ENCODE data around the gene ZBTB2. TPM values are rescaled to one million over a fixed set of nuclear protein-coding genes. Genes with fewer than 3 reads are reported as not detected.
"Not testable (repeated sequence)": the region's sequence is repeated elsewhere in the genome, so short reads cannot be mapped to it uniquely, and the experiment has no call there.

Gene ZBTB2
- total and polyA plus RNA-seq, 2 donors (not counting 3 experiments of a cell fraction or from before 2014, with no cell fraction given): 11.8 to 13.1 TPM

DNA sequence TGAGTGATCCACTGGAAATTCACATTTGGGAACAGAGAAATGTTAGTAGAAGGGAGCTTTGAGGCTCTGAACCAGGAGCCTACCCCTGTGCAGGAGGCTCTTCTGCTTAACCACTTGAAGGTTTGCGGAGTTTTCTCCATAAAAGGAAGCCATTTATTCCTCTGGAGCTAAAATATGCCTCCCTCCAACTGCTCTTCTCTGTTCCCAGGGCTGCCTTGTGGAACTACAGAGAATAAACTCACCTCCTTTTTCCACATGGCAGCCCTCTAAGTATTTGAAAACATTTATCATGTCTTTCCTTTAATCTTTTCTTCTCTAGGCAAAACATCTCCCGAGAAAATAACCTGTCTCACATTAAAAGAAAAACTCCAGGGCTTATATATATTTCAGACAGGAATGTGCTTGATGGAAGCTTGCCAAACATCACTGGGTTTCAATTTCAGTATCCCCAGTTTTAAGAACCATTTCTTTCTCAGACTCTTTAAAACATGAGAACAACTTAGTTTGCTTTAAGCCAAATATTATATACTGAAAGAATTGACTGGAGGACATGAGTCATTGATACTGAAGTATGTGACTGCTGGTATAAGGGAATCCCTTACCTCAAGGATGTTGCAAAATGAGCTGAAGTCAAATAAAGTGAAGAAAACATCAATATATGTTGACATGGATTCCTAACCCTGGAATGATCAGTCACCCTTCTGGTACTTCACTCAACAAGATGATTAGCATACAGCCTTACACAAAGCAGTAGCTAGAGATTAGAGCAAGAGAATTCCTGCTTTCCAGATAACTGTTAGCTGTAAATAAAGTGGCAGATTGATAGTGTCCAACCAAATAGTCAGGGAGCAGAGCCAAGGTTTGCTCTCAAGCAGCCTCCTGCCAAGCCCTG, 74.0 kb downstream of the ZBTB2 start:
- no TSS peak for BruUV-seq (replicated peaks)
- Histone ChIP-seq H3K9me1 (replicated peaks; ENCODE audit: control insufficient read depth, extremely low read depth, insufficient read depth, low read length) (no peaks in the 10 kb centered on the region), H2AFZ (ENCODE audit: low read depth, low read length) (no peak overlapping the region), H3K36me3 (ENCODE audit: control insufficient read depth in 2 of 2, extremely low read depth in 1 of 2, insufficient read depth in 2 of 2, low read length in 2 of 2) (peaks cover 0 to 2% of the 10 kb centered on the region in 2 experiments), H3K79me2 (ENCODE audit: control insufficient read depth, insufficient read depth, low read length) (peaks cover 16% of the 10 kb centered on the region), H3K4me1 (ENCODE audit: control insufficient read depth, extremely low read depth, insufficient read depth, low read length) (no peaks in the 10 kb centered on the region), H3K9me3 (replicated peaks; ENCODE audit: control insufficient read depth, insufficient read depth, low read length) (no peaks in the 10 kb centered on the region), H3K27ac (ENCODE audit: insufficient read depth, low read depth, low read length) (no peak overlapping the region), H4K20me1 (replicated peaks; ENCODE audit: control insufficient read depth, extremely low read depth, insufficient read depth, low read length) (no peaks in the 10 kb centered on the region), H3K27me3 (ENCODE audit: control insufficient read depth in 2 of 2, insufficient read depth in 2 of 2, low read length in 2 of 2) (no peaks in the 10 kb centered on the region), H3K9ac (replicated peaks; ENCODE audit: extremely low read depth, insufficient read depth, low read length) (no peak overlapping the region), H3K4me2 (ENCODE audit: insufficient read depth, low read length) (no peak overlapping the region), H3K4me3 (replicated peaks in 1 of 3; ENCODE audit: insufficient read depth in 1 of 3, low read depth in 1 of 3, low read length in 3 of 3) (no peak overlapping the region)
- peak; percentile 74 for FAIRE-seq
- ChIA-PET POLR2A (no interaction called here), CTCF (interaction anchor here (0.7 to 3.5 kb wide), 6 partner anchors 12 to 425 kb away, joined by 3 to 13 read pairs (median 6); no protein-coding TSS in a partner anchor)
- DNase-seq (ENCODE audit: low read depth, low spot score): peak; percentile 49
- no peak for TF ChIP-seq EZH2 (IDR thresholded peaks at IDR 0.05; ENCODE audit: borderline replicate concordance, low read depth, low read length, severe bottlenecking)
- peak; percentile 22 for TF ChIP-seq JUN (IDR thresholded peaks at IDR 0.05; ENCODE audit: borderline replicate concordance, insufficient read depth, insufficient read length, low read depth)
- TF ChIP-seq GATA2 (IDR thresholded peaks at IDR 0.05; ENCODE audit: insufficient read depth, insufficient read length, low read depth, low read length): no peak
- TF ChIP-seq MAX (IDR thresholded peaks at IDR 0.05; ENCODE audit: insufficient read depth, insufficient read length): no peak
- no peak for TF ChIP-seq POLR2AphosphoS5 (IDR thresholded peaks at IDR 0.05; ENCODE audit: insufficient read depth, low read depth, low read length)
- TF ChIP-seq FOS (IDR thresholded peaks at IDR 0.05; ENCODE audit: borderline replicate concordance, insufficient read depth, low read length): peak; percentile 41
- TF ChIP-seq MYC (IDR thresholded peaks at IDR 0.05; ENCODE audit: low read depth, low read length): no peak
- TF ChIP-seq POLR2A (IDR thresholded peaks at IDR 0.05; ENCODE audit: low read depth, low read length): no peak
- TF ChIP-seq CTCF (IDR thresholded peaks at IDR 0.05; ENCODE audit: extremely low read depth in 1 of 2, insufficient read depth in 1 of 2, low read depth in 1 of 2, low read length in 2 of 2): no peak
- dilution Hi-C loops (cut with MboI; ENCODE audit: extremely low pct_ligation_motif_present, low sequenced_read_pairs) (no loop called here), intact Hi-C loops (cut with micrococcal nuclease) (no loop called here)

GRCh38 chr6:151315661-151316060, 75.7 kb downstream of the ZBTB2 start:
- DNase-seq (ENCODE audit: low read depth, low spot score); H2AFZ ChIP-seq (ENCODE audit: low read depth, low read length); H3K4me1 ChIP-seq (ENCODE audit: control insufficient read depth, extremely low read depth, insufficient read depth, low read length); dilution Hi-C loops (cut with MboI; ENCODE audit: extremely low pct_ligation_motif_present, low sequenced_read_pairs); FAIRE-seq; H3K27ac ChIP-seq (ENCODE audit: insufficient read depth, low read depth, low read length); BruUV-seq (replicated peaks); CTCF ChIA-PET; H4K20me1 ChIP-seq (replicated peaks; ENCODE audit: control insufficient read depth, extremely low read depth, insufficient read depth, low read length); H3K27me3 ChIP-seq (ENCODE audit: control insufficient read depth in 2 of 2, insufficient read depth in 2 of 2, low read length in 2 of 2); POLR2A ChIA-PET; H3K9me1 ChIP-seq (replicated peaks; ENCODE audit: control insufficient read depth, extremely low read depth, insufficient read depth, low read length); H3K4me2 ChIP-seq (ENCODE audit: insufficient read depth, low read length); H3K4me3 ChIP-seq (replicated peaks in 1 of 3; ENCODE audit: insufficient read depth in 1 of 3, low read depth in 1 of 3, low read length in 3 of 3); H3K36me3 ChIP-seq (ENCODE audit: control insufficient read depth in 2 of 2, extremely low read depth in 1 of 2, insufficient read depth in 2 of 2, low read length in 2 of 2); intact Hi-C loops (cut with micrococcal nuclease); H3K9me3 ChIP-seq (replicated peaks; ENCODE audit: control insufficient read depth, insufficient read depth, low read length); H3K9ac ChIP-seq (replicated peaks; ENCODE audit: extremely low read depth, insufficient read depth, low read length): not testable (repeated sequence)
- H3K79me2 ChIP-seq (ENCODE audit: control insufficient read depth, insufficient read depth, low read length): peaks cover 15% of the 10 kb centered on the region
